ENCODE data around the gene PPP2R2C.

DNA sequence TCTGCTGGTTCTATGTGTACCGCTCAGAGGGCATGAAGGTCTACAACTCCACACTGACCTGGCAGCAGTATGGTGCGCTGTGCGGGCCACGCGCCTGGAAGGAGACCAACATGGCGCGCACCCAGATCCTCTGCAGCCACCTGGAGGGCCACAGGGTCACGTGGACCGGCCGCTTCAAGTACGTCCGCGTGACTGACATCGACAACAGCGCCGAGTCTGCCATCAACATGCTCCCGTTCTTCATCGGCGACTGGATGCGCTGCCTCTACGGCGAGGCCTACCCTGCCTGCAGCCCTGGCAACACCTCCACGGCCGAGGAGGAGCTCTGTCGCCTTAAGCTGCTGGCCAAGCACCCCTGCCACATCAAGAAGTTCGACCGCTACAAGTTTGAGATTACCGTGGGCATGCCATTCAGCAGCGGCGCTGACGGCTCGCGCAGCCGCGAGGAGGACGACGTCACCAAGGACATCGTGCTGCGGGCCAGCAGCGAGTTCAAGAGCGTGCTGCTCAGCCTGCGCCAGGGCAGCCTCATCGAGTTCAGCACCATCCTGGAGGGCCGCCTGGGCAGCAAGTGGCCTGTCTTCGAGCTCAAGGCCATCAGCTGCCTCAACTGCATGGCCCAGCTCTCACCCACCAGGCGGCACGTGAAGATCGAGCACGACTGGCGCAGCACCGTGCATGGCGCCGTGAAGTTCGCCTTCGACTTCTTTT lies 170.5 kb downstream of the PPP2R2C start:
- TF ChIP-seq, protein P1, sequence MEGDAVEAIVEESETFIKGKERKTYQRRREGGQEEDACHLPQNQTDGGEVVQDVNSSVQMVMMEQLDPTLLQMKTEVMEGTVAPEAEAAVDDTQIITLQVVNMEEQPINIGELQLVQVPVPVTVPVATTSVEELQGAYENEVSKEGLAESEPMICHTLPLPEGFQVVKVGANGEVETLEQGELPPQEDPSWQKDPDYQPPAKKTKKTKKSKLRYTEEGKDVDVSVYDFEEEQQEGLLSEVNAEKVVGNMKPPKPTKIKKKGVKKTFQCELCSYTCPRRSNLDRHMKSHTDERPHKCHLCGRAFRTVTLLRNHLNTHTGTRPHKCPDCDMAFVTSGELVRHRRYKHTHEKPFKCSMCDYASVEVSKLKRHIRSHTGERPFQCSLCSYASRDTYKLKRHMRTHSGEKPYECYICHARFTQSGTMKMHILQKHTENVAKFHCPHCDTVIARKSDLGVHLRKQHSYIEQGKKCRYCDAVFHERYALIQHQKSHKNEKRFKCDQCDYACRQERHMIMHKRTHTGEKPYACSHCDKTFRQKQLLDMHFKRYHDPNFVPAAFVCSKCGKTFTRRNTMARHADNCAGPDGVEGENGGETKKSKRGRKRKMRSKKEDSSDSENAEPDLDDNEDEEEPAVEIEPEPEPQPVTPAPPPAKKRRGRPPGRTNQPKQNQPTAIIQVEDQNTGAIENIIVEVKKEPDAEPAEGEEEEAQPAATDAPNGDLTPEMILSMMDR (IDR thresholded peaks at IDR 0.05) = no peak
- TF ChIP-seq FOXM1 (IDR thresholded peaks at IDR 0.05; ENCODE audit: low read depth) = no peak
- TF ChIP-seq RFX5 (IDR thresholded peaks at IDR 0.05; ENCODE audit: low read length) = no peak
- TF ChIP-seq POLR2AphosphoS5 (IDR thresholded peaks at IDR 0.05; ENCODE audit: low read depth, low read length) = no peak
- no peak for TF ChIP-seq RCOR1 (IDR thresholded peaks at IDR 0.05; ENCODE audit: low read length)
- no peak for TF ChIP-seq SIN3A (IDR thresholded peaks at IDR 0.05; ENCODE audit: borderline replicate concordance, low read depth, low read length)
- TF ChIP-seq NFIC (IDR thresholded peaks at IDR 0.05; ENCODE audit: borderline replicate concordance) = no peak
- TF ChIP-seq RAD21 (IDR thresholded peaks at IDR 0.05; ENCODE audit: low read length) = no peak

Measured in SK-N-SH (cell line).